Spinal cord (tissue), 10 donors: Measurements from ENCODE around the gene TSR1. TPM values are rescaled to one million over a fixed set of nuclear protein-coding genes. Genes with fewer than 3 reads are reported as not detected.

ENCODE experiments used
- DNase-seq, 6 donors: peaks; one replicate each; pipeline versions ENCODE4 v3.0.0 to v3.0.0-alpha.2; 2013 to 2015; ENCODE audit warnings: low spot score in 6 of 6, low read depth in 4 of 6
- H3K27ac ChIP-seq: one replicate; pipeline ENCODE4 v1.5.1; 2013; ENCODE audit warnings: low read depth, low read length, control low read depth
- H3K27me3 ChIP-seq: one replicate; pipeline ENCODE4 v1.6.1; 2013; ENCODE audit warnings: low read length; ENCODE audit not compliant: control insufficient read depth, insufficient read depth
- H3K36me3 ChIP-seq: one replicate; pipeline ENCODE4 v1.6.1; 2013; ENCODE audit warnings: low read length; ENCODE audit not compliant: control insufficient read depth, insufficient read depth
- H3K4me1 ChIP-seq: one replicate; pipeline ENCODE4 v1.6.1; 2013; ENCODE audit warnings: low read length; ENCODE audit not compliant: control insufficient read depth, insufficient read depth
- H3K4me3 ChIP-seq: one replicate; pipeline ENCODE4 v1.5.1; 2013; ENCODE audit warnings: low read depth, low read length, control low read depth
- H3K9me3 ChIP-seq: one replicate; pipeline ENCODE4 v1.6.1; 2013; ENCODE audit warnings: low read length; ENCODE audit not compliant: control insufficient read depth, insufficient read depth
- WGBS: methylation state at CpG from one replicate; pipeline ENCODE4 v1.1.5; 2013; ENCODE audit warnings: missing lambda C conversion rate; ENCODE audit not compliant: insufficient coverage; 5-methylcytosine and 5-hydroxymethylcytosine counted together
- polyA plus RNA-seq, 2 donors: library from polyadenylated mRNA; unstranded; fragments of 120-200 nt; gene quantifications; one replicate each; pipeline ENCODE4 v1.2.1, GENCODE V29; 2013; ENCODE audit not compliant: insufficient read length in 2 of 2
- total RNA-seq, 2 donors: library from RNA; depleted of rRNA in 1 of 2; stranded (reverse); fragments of 120-200 nt in 1 of 2; fragments of >200 nt in 1 of 2; gene quantifications; one replicate each; pipeline versions ENCODE4 v1.2.3 to v1.2.4, GENCODE V29; 2013 to 2014
- donor health status: healthy.

Gene TSR1
- total and polyA plus RNA-seq, 4 donors: 27.5 to 41.0 (median 29.8) TPM

- Histone ChIP-seq H3K27ac (no peak overlapping the region), H3K27me3 (no peaks in the 10 kb centered on the region), H3K4me3 (no peak overlapping the region), H3K4me1 (peaks cover 55% of the 10 kb centered on the region), H3K9me3 (no peaks in the 10 kb centered on the region), H3K36me3 (peaks cover 91% of the 10 kb centered on the region)
- 95% methylated on average over 11 of the region's 14 CpGs for WGBS
- DNase-seq: no peak
These were observed 26.6 kb upstream of the TSR1 start for GRCh38 chr17:2362881-2363280.

GRCh38 chr17:2362416-2362815 lies 26.2 kb upstream of the TSR1 start:
- no peak for DNase-seq
- H3K9me3 ChIP-seq: no peaks in the 10 kb centered on the region
- H3K4me3 ChIP-seq: no peak overlapping the region
- no peak overlapping the region for H3K27ac ChIP-seq
- H3K36me3 ChIP-seq: peaks cover 89% of the 10 kb centered on the region
- 91% methylated on average over 19 of the region's 19 CpGs for WGBS
- H3K4me1 ChIP-seq: peaks cover 57% of the 10 kb centered on the region
- no peaks in the 10 kb centered on the region for H3K27me3 ChIP-seq

DNA sequence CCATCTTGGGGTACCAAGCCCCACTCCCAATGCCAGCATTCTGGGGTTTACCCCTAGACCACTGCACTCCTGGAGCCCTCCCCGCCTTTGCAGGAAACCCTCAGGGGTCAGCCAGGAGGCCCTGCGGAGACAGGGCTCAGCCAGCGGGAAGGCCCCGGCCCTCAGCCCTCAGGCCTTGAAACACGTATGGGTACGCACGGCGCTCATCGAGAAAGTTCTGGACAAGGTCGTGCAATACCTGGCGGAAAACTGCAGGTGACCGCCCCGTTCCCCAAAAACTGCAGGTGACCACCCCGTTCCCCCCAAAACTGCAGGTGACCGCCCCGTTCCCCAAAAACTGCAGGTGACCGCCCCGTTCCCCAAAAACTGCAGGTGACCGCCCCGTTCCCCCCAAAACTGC lies 25.8 kb upstream of the TSR1 start:
- H3K4me3 ChIP-seq: no peak overlapping the region
- no peaks in the 10 kb centered on the region for H3K27me3 ChIP-seq
- no peak overlapping the region for H3K27ac ChIP-seq
- H3K36me3 ChIP-seq: peaks cover 85% of the 10 kb centered on the region
- H3K4me1 ChIP-seq: peaks cover 57% of the 10 kb centered on the region
- WGBS: over 99% methylated on average over 17 of the region's 20 CpGs
- DNase-seq: no peak
- no peaks in the 10 kb centered on the region for H3K9me3 ChIP-seq

- Histone ChIP-seq H3K27ac (no peak overlapping the region), H3K4me3 (no peak overlapping the region), H3K9me3 (no peaks in the 10 kb centered on the region), H3K27me3 (no peaks in the 10 kb centered on the region), H3K4me1 (peaks cover 54% of the 10 kb centered on the region), H3K36me3 (peaks cover 77% of the 10 kb centered on the region)
- 74% methylated on average over 17 of the region's 21 CpGs for WGBS
- DNase-seq: peak in 1 of 6 donors; percentile 68
These were observed 24.9 kb upstream of the TSR1 start for GRCh38 chr17:2361010-2361760.

GRCh38 chr17:2357931-2358434 lies 21.7 kb upstream of the TSR1 start:
- Histone ChIP-seq H3K27ac (no peak overlapping the region), H3K4me3 (no peak overlapping the region), H3K27me3 (no peaks in the 10 kb centered on the region), H3K36me3 (peaks cover 47% of the 10 kb centered on the region), H3K4me1 (peaks cover 41% of the 10 kb centered on the region), H3K9me3 (no peaks in the 10 kb centered on the region)
- no peak for DNase-seq
- WGBS: 78% methylated on average over 10 of the region's 10 CpGs

DNA sequence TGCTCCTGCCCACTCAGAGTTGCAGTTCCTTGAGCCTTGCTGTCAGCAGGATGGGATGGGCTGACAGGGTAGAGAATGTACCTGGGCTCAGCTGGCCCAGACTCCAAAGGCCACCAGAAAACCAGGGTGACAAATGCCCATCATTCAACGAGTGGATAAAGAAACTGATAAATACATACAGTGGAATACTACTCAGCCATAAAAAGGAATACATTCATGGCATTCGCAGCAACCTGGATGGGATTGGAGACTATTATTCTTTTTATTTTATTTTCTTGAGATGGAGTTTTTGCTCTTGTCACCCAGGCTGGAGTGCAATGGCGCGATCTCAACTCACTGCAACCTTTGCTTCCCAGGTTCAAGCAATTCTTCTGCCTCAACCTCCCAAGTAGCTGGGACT lies 21.0 kb upstream of the TSR1 start:
- WGBS: 100% methylated on average over 2 of the region's 4 CpGs
- Histone ChIP-seq H3K4me3 (no peak overlapping the region), H3K27me3 (no peaks in the 10 kb centered on the region), H3K27ac (no peak overlapping the region), H3K9me3 (no peaks in the 10 kb centered on the region), H3K36me3 (peaks cover 42% of the 10 kb centered on the region), H3K4me1 (peaks cover 41% of the 10 kb centered on the region)
- no peak for DNase-seq

DNA sequence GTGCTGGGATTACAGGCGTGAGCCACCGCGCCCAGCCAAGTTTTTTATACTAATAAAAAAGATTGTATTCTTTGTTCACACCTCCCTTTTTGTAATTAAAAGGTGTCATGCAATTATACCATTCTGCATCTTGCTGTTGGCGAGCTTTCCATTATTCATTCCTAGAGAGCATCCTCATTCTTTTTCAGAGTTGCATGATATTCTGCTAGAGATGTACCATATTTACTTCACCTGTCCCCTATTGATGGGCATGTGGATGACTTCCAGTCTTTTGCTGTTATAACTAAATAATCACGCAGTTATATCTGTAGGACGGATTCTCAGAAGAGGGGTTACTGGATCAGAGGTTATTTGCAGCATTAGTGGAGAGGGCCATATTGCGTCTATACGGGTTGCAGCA lies 18.1 kb upstream of the TSR1 start:
- WGBS: 100% methylated on average over 2 of the region's 8 CpGs

GRCh38 chr17:2351269-2351668 lies 15.0 kb upstream of the TSR1 start:
- no peak overlapping the region for H3K4me3 ChIP-seq
- H3K27me3 ChIP-seq: no peaks in the 10 kb centered on the region
- peaks cover 30% of the 10 kb centered on the region for H3K36me3 ChIP-seq
- 79% methylated on average over 6 of the region's 6 CpGs for WGBS
- no peak for DNase-seq
- no peak overlapping the region for H3K27ac ChIP-seq
- H3K9me3 ChIP-seq: no peaks in the 10 kb centered on the region
- peaks cover 42% of the 10 kb centered on the region for H3K4me1 ChIP-seq

More for the DNA sequence above, 18.1 kb upstream of the TSR1 start:
- DNase-seq: no peak
- no peak overlapping the region for H3K4me3 ChIP-seq
- no peaks in the 10 kb centered on the region for H3K27me3 ChIP-seq
- H3K36me3 ChIP-seq: peaks cover 35% of the 10 kb centered on the region
- H3K27ac ChIP-seq: no peak overlapping the region
- H3K9me3 ChIP-seq: no peaks in the 10 kb centered on the region
- H3K4me1 ChIP-seq: peaks cover 34% of the 10 kb centered on the region

DNA sequence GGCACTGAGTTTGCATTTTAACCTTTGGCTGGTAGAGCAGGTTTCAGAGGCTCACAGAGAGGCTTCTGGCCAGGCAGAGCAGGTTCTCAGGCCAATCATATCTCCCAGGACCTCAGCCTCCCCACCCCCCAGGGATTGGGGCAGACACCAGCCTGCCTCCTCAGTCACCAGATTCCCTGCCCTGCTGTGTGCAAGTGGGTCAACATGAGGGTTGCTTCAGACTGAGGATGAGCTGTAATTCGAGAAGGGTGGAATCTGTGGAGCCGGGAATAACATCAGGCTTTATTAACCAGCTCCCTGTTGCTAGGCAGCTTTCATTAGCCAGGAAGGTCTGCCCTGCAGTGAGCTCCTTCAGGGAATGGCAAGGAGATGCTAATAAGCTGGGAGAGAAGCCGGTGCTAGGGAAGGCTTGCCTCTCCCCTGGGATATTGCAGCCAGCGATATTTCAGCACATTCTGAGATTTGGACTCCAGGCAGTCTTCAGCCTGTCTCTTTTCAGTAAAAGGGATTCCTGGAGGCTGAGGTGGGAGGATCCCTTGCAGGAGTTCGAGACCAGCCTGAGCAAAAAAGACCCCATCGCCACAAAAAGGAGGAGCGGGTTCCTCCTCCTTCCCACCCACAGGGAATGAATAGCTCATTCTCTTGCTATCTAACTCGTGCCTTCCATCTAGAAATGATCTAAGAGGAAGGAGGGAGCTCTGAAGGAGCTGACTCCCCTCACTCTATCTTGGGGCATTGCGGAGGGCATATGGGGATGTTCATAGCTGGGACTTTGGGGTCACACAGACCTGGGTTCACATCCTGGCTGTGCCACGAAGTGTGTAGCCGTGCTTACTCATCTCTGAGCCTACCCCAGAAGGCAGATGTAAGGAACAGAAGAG lies 11.8 kb upstream of the TSR1 start:
- Histone ChIP-seq H3K36me3 (peaks cover 50% of the 10 kb centered on the region), H3K4me3 (no peak overlapping the region), H3K27ac (peak overlapping the region; percentile 87), H3K27me3 (no peaks in the 10 kb centered on the region), H3K9me3 (no peaks in the 10 kb centered on the region), H3K4me1 (peaks cover 41% of the 10 kb centered on the region)
- peak in 5 of 6 donors; percentile 68 to 96 (median 75) for DNase-seq
- WGBS: 27% methylated on average over 6 of the region's 11 CpGs
